ENCODE results near the gene SLC37A1. TPM values are rescaled to one million over a fixed set of nuclear protein-coding genes. Genes with fewer than 3 reads are reported as not detected.

The SLC37A1 gene
- total RNA-seq, 4 donors from 2014 or later: 4.0 to 5.8 (median 5.1) TPM

DNA sequence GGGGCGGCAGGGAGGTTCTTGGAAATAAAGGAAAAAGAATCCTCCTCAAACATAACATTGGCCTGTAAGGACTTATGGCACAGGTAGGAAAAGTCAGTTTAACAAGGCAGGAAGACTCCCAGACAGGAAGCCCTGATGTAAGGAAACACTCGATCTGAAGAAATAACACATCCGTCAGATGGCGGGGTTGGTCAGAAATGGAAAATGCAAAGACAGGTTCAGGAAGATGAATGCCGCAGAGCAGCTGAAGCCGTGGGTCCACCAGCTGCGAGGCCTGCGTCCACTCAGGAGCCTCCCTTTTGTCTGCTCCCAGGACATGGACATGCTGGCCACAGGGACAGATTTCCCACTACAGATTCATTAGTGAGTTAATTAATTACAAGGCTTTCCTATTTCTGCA, 21.5 kb upstream of the SLC37A1 start:
- TF ChIP-seq, protein P1, sequence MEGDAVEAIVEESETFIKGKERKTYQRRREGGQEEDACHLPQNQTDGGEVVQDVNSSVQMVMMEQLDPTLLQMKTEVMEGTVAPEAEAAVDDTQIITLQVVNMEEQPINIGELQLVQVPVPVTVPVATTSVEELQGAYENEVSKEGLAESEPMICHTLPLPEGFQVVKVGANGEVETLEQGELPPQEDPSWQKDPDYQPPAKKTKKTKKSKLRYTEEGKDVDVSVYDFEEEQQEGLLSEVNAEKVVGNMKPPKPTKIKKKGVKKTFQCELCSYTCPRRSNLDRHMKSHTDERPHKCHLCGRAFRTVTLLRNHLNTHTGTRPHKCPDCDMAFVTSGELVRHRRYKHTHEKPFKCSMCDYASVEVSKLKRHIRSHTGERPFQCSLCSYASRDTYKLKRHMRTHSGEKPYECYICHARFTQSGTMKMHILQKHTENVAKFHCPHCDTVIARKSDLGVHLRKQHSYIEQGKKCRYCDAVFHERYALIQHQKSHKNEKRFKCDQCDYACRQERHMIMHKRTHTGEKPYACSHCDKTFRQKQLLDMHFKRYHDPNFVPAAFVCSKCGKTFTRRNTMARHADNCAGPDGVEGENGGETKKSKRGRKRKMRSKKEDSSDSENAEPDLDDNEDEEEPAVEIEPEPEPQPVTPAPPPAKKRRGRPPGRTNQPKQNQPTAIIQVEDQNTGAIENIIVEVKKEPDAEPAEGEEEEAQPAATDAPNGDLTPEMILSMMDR (IDR thresholded peaks at IDR 0.05; ENCODE audit: low read depth): no peak

DNA sequence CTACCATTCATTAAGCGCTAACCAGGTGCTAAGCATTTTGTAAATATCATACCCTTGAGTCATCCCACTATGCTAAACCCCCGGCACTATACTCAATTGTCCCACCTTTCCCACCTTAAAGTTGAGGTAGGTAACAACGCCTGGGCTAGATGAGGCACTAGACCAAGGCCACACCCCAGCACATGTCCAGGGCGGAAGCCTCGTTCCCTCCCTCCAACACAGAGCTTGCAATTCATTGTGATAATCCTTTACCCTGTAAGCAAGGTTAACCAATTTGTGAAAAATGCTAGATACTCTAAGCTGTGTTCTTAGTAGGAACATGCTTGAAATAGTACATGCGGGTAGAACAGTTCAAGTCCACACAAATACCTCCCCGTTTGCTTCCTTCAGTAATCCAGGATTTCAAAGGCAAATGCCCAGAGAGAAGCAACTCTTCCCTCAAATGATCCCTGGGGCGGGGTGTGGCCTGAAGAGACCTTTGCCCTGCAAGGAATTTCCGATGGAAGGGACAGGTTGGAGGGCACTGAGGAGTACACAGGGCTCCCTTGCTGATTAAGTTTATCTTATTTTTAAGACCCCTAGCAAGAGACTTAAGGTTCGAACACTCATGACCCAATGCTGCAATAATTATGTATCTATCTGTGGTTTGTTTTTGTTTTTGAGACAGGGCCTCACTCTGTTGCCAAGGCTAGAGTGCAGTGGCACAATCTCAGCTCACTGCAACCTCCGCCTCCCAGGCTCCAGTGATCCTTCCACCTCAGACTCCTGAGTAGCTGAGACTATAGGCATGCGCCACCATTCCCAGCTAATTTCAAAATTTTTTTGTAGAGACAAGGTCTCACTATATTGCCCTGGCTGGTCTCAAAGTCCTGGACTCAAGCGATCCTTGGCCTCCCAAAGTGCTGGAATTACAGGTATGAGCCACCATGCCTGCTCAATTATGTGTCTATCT, 20.3 kb upstream of the SLC37A1 start:
- TF ChIP-seq, protein P1 (IDR thresholded peaks at IDR 0.05; ENCODE audit: low read depth): no peak

DNA sequence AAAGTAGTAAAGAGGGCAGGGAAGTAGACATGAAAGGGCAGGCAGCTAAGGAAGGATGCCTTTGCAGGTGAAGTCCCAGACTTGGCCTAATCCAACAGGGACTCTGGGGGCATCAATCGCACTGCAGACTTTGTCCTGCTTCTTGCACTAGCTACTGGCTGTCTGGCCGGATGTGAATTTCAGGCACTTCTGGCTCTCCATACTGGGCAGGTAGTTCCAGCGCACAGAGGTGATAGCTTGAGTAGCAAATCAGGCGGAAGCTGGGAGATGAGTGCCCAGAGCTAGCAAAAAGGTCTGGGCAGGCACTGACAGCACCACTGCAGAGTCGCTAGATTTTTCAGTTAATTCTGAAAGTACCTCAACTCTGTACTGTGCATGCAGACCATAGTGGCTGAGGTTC, 18.6 kb upstream of the SLC37A1 start:
- TF ChIP-seq, protein P1 (IDR thresholded peaks at IDR 0.05; ENCODE audit: low read depth): no peak

DNA sequence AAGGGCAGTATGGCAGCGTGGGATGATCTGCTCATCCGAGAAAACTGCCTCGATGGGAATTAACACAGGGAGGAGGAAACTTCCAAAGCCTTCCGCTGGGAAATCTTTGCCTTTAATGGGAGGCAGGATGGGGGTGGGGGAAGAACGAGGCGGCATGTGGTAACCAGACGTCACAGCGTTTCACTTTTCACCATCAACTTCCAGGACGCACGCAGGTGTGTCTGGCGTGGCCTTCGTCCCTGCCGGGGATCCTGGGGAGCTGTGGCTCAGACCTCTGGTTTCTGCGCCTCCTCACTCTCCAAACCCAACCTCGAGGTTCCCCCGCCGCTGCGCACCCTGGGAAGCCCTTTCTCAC, 17.9 kb upstream of the SLC37A1 start:
- TF ChIP-seq, protein P1 (IDR thresholded peaks at IDR 0.05; ENCODE audit: low read depth): no peak

DNA sequence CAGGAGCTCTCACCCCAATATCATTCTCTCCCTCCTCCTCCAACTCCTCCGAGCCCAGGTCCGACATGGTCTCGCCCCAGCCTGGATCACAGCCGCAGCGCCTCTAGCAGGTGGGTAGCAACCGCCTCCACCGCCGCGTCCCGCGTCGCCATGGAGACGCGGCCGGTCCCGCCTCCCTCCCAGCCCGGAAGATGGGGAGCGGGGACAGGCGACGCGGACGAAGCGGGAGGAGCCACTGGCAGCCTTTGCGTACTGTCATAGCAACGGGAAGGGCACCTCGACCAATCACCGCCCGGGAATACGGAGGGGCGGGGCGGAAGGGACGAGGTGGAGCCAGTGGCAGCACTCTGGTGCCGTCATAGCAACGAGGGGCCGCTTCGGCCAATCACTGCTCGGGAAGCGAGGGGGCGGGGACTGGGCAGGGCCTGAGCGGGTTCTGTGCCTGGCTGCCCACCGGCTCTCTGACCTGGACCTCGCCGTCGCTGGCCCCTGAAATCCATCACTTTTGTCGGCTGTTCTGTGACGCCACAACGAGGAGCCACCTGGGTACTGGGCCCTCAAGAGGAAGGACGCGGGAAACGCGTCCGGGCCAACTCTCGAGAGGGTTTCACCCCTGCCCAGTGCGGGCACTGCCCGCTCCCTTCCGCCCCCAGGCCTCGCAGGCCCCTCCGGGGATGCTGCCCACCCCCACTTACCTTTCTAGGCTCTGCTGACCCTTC, 17.4 kb upstream of the SLC37A1 start, which contains the start of gene RSPH1:
TSS of gene RSPH1 (minus strand) at position 105 of the 719 bp plus-strand sequence. CDS start at position 67, 38 bp downstream.
- TF ChIP-seq, protein P1 (IDR thresholded peaks at IDR 0.05; ENCODE audit: low read depth): no peak

DNA sequence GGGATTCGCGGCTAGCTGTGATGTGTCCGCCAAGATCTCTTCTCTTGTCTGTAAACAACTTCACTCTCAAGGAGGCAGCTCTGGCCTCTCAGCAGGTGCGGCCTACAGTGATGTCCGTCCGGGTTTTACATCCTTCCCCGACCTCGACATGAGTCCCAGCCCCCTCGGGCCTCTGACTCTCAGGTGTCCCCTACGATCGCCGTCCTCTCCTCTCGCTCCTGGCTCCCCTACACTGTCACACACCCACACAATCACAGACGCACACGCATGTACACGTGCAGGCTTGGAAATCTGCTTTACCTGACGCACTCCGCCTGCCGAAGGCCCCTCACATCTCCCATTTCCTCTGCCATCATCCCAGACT, 16.8 kb upstream of the SLC37A1 start:
- TF ChIP-seq, protein P1 (IDR thresholded peaks at IDR 0.05; ENCODE audit: low read depth): no peak

DNA sequence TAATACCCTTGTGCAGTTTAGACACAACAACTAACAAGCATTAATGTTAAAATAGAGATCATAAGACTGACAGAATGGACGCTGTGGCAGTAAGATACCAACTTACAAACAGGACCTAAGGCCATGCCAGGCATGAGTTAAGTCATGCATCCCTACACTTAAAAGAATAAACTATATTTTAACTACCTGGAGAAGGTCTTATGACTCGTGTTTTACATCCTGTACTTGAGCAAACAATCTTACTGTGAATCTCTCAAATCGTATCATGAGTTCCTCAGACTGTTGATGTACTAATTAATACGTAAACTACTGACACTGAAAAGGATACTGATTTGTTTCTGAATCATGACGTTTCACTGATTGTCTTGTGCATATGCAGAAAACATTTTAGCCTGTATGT, 15.6 kb upstream of the SLC37A1 start:
- TF ChIP-seq, protein P1 (IDR thresholded peaks at IDR 0.05; ENCODE audit: low read depth): no peak

All from subcutaneous adipose tissue (tissue), 4 donors.